Activated CD4-positive, alpha-beta T cell treated with anti-CD3 and anti-CD28 coated beads for 4 hours (primary cell): ENCODE measurements around the gene GKAP1.
"Not testable (repeated sequence)": the region's sequence is repeated elsewhere in the genome, so short reads cannot be mapped to it uniquely, and the experiment has no call there.

ENCODE experiments used
- DNase-seq, 2 donors: peaks; one replicate each; pipeline ENCODE4 v3.0.0-alpha.2; 2020

GKAP1 gene

GRCh38 chr9:83728591-83729368 is 88.8 kb downstream of the GKAP1 start:
- DNase-seq, result not testable (repeated sequence)

DNA sequence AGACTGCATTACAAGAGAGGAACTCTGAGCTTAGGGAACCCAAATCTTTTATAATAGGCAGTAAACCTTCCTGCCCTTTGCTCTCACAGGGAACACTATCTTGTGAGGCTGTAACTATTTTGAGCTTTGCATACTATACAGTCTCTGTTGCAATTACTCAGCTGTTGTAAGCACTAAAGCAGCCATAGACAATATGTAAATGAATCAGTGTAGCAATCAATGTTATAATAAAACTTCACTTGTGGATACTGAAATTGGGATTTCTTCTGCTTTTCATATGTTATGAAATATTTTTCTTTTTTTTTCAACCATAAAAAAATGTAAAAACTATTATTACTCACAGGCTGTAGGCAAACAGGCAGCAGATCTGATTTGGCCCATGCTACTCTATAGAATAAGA is 93.1 kb downstream of the GKAP1 start:
- no peak for DNase-seq

DNA sequence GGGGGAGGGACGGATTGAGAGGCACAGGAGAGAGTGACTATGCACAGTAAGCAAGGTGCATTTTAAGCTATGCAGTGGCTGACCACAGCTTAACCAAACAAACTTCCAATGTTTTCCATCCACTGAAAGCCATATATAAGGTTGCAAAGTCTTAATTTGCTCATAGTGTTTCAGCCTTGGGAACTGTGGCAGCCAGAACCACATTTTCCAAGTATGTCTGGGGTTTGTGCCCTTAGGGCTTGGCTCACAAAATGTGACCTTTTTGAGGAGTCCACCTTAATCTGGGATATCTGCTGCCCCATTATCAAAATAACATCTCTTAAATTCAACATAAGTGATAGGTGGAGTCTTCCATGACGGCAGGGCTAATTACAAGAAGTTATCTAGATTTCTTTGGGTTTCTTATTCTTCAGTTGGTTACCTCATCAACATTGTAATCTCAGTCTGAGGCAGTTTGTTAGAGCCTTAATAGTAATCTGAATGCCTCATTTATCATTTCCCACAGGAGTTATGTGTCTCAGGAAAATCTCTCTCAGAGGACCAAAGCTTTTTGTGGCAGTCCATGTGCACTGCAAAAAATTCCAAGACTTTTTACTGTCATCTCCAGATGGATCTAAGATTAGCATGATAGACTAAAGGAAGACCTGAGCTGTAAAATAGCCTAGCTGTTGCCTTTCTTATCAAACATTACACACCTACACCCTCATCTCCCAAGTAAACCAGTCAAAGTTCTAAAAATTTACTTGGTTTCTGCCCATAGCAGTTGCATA is 94.7 kb downstream of the GKAP1 start:
- DNase-seq, result no peak

DNA sequence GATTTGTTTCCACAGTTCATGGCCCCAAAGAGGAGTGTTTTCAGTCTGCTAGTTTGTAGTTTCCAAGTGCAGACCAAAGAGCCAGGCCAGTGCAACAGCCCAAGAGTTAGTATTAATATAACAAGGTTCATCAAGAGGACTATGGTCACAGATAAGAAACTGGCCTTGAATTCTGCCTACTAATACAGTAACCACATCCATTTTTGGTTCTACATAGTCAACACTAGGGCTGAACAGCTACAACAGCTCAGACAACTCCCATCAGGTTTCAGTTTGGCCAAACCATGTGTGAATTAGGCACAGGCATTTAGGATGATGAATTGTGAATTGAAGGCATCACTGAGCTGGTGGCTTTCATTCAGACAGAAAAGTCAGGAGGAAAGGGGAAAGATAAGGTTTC is 96.1 kb downstream of the GKAP1 start:
- no peak for DNase-seq

- DNase-seq, result no peak
Measured at GRCh38 chr9:83715794-83716193, 101.8 kb downstream of the GKAP1 start.

- DNase-seq, result no peak
Measured at GRCh38 chr9:83715221-83715620, 102.3 kb downstream of the GKAP1 start.

DNA sequence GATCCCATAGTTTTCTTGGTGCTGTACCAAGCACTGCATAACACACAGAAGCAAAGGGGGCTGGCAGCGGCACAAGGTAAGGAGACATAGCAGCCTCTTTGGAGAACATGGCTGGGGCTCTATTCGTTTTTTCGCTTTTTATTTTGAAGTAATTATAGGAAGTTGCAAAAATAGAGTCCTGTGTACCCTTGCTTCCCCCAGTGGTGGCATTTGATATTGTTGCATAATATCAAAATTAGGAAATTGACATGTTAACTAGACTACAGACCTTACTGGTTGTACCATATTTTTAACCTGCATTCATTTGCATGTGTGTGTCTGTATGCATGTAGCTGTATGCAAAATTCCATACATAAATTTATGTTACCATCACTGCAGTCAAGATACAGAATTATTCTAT is 103.2 kb downstream of the GKAP1 start:
- peak in 1 of 2 donors; percentile 4 for DNase-seq

DNA sequence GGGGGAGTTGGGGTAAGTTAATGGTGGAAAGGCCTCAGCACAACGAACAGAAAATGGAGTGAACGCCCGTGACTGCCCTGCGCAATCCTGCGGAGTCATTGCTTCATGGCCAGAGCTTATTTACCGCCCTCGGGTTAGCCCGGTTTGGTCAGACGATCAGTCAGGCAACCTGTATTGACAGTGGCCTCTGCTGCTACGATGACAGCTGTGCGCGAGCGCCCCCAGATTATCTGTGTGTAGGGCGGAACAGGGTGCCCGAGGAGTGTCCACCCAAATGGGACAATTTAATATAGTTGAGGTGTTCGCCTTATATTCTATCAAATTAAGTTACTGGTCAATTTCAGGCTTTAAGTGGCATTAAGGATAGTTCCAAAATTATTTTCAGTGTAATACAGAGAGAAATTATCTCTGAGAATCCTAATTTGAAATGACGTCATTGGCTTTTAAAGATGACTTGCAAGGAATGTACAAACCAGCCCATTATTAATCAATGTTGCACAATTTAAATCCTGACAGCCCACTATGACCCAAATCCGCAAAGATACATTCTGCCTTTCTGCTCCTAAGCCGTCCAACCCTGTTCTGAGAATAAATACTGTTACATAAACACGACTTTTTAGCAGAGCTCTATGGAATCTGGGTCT is 108.9 kb downstream of the GKAP1 start:
- peak; percentile 51 to 53 for DNase-seq

DNA sequence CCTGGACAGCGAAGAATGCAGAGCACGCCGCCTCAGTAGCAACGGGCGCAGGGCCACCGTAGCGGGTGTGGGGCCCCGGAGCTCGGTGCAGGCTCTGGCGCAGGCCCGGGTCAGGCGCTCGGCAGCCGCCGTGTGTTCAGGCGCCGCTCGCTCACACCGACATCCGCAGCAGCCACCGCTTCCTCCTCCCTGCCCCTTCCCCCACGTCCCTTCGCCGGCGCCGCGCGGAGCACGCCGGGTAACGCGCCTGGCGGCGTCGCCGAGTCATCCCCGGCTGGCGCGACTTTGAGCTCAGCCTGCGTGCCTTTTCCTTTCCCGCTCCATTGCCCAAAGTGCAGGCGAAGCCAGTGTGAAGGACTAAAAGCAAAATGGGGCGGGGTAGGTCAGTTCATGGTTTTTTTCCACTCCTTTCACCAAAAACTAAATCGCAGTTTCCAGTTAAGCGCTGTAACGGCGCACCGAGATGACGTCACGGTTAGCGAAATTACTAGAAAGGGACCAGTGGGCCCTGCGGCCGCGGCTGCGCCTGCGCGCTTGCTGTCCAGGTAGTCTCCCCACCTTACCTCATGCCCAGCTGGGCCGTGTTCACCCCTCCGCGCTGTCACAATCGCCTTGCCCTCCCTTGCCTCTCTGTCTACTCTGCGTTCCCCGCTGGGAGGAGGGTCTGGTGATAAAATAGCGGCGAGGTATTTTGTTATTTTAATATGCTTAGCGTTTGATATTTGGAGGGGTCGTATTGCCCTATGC is 109.6 kb downstream of the GKAP1 start, which contains the start of gene UBQLN1:
UBQLN1 (minus strand) TSS at position 191 of the 747 bp plus-strand sequence. CDS start 279 bp downstream, outside the sequence.
- peak; percentile 89 for DNase-seq

DNA sequence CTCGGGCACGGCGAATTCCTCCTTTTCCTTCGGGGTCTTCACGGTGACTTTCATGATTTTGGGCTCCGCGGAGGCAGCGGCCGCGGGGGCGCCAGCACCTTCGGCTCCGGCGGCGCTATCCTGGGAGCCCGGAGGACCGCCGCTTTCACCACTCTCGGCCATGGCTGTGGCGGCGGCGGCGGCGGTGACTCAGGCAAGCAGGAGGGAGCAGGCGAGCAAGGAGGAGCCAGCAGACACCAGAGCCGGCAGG is 110.1 kb downstream of the GKAP1 start:
- DNase-seq, result peak; percentile 68 to 74

DNA sequence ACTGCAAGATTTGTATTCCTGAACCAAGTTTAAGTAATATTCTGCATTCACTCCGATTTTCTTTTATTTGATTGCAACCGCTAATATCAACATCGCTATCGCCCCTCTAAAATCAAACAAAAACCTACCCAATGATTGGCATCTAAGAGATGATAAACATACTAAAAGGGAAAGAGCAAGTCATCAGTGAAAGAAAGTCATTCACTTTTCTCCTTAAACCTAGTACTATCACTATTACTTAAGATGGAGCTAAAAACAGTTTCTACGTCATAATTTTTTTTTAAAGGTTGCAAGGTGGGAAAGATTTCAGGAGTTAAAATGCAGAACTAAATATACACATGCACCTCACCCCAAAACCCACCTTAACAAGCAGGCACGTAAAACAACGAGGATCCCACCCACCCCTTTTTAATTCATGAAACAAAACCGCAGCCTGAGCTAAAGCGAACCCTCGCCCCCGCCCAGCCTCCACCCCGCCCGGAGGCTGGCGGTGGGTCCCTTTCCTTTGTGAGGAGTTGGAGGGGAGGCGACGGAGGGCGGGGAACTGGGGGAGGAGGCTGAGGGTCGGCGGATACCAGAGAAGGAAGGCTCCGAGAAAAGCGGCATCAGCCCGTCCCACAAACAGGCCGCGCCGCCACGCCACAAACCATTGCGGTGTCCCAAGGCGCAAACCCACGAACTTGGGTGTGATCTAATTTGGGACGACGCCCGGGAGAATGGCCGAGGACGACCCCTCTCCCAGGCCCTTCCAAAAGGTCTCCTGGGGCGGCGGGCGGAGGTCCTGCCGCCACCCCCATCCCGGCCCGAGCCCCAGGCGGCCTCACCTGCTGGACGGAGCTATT is 110.7 kb downstream of the GKAP1 start:
- DNase-seq, result peak; percentile 59 to 65

DNA sequence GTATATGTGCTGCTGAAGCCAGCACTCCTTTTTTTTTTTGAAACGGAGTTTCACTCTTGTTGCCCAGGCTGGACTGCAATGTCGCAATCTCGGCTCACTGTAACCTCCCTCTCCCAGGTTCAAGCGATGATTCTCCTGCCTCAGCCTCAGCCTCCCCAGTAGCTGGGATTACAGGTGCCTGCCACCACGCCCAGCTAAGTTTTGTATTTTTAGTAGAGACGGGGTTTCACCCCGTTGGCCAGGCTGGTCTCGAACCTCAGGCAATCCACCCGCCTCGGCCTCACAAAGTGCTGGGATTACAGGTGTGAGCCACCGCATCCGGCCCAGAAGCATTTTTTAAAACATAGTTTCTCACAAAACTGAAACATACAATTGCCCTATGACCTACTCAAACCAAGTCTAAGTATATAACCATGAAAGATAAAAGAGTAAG is 112.3 kb downstream of the GKAP1 start:
- DNase-seq, result not testable (repeated sequence)

- no peak for DNase-seq
Measured at GRCh38 chr9:83701769-83702168, 115.8 kb downstream of the GKAP1 start.

- no peak for DNase-seq
Measured at GRCh38 chr9:83701286-83701685, 116.3 kb downstream of the GKAP1 start.

- no peak for DNase-seq
Measured at GRCh38 chr9:83699615-83700014, 118.0 kb downstream of the GKAP1 start.

DNA sequence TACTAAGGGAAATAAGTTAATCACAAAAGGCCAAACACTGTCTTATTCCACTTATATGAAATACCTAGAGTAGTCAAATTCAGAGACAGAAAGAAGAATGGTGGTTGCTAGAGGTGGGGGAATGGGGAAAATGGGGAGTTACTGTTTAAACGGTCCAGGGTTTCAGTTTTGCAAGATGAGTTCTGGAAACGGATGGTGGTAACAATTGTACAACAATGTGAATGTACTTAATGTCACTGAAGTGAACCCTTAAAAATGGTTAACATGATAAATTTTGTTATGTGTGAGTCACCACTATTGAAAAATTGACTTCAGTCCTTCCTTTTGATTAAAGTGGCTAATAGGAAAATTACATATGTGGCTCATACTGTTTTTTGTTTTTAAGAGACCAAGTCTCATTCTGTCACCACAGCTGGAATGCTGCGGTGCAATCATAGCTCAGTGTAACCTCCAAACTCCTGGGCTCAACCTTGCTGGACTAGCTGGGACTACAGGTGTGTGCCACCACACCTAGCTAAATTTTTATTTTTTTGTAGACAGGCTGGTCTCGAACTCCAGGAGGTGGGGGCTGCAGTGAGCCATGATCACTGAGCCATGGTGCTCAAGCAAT is 118.5 kb downstream of the GKAP1 start:
- no peak for DNase-seq

DNA sequence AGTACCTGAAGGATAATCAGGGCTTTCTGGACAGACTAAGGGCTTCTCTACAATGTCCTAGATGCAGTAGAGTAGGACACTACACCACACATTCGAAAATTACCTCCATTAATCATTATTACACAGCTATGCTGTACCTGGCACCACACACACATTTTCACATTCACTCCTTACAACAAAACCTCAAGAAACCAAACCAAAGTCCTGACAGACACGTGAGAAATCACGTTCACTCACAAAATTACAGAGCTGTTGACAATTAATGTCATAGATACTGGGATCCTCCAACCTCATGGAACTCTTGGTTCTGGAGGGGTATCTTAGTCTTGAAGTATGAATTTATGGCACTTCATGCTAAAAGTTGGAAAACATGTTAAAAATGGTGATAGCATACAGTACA is 126.1 kb downstream of the GKAP1 start:
- DNase-seq, result no peak
